ENCODE data around the gene SRPK2. TPM values are rescaled to one million over a fixed set of nuclear protein-coding genes. Genes with fewer than 3 reads are reported as not detected.

The SRPK2 gene
- total RNA-seq, 1 experiment from 2014 or later: 59.8 TPM

GRCh38 chr7:105257338-105257737, 131.4 kb downstream of the SRPK2 start:
- peaks cover 35% of the 10 kb centered on the region for H3K4me1 ChIP-seq (ENCODE audit: insufficient read depth, low read length, poor library complexity, severe bottlenecking)
- H3K9me3 ChIP-seq (ENCODE audit: low read depth, low read length, poor library complexity, severe bottlenecking): no peaks in the 10 kb centered on the region
- intact Hi-C loops (cut with micrococcal nuclease; ENCODE audit: unreplicated experiment): no loop called here
- BruUV-seq (replicated peaks): no TSS peak
- H3K27me3 ChIP-seq (replicated peaks; ENCODE audit: insufficient read depth, low read depth, low read length, poor library complexity): no peaks in the 10 kb centered on the region
- no peak for TF ChIP-seq EZH2 (IDR thresholded peaks at IDR 0.05; ENCODE audit: borderline replicate concordance, low read depth, low read length, poor library complexity, severe bottlenecking)
- TF ChIP-seq, protein P1, sequence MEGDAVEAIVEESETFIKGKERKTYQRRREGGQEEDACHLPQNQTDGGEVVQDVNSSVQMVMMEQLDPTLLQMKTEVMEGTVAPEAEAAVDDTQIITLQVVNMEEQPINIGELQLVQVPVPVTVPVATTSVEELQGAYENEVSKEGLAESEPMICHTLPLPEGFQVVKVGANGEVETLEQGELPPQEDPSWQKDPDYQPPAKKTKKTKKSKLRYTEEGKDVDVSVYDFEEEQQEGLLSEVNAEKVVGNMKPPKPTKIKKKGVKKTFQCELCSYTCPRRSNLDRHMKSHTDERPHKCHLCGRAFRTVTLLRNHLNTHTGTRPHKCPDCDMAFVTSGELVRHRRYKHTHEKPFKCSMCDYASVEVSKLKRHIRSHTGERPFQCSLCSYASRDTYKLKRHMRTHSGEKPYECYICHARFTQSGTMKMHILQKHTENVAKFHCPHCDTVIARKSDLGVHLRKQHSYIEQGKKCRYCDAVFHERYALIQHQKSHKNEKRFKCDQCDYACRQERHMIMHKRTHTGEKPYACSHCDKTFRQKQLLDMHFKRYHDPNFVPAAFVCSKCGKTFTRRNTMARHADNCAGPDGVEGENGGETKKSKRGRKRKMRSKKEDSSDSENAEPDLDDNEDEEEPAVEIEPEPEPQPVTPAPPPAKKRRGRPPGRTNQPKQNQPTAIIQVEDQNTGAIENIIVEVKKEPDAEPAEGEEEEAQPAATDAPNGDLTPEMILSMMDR (conservative IDR thresholded peaks at IDR 0.05; ENCODE audit: low read depth, low read length): no peak
- no peak overlapping the region for H3K4me3 ChIP-seq (ENCODE audit: low read depth, low read length, poor library complexity, severe bottlenecking)
- ChIA-PET POLR2A (ENCODE audit: low non-redundant PET) (no interaction called here), CTCF (no interaction called here)
- no peaks in the 10 kb centered on the region for H3K36me3 ChIP-seq (ENCODE audit: insufficient read depth, low read length, poor library complexity, severe bottlenecking)
- H3K27ac ChIP-seq (ENCODE audit: low read depth, low read length, poor library complexity, severe bottlenecking): peak overlapping the region; percentile 64
- no peak for DNase-seq (ENCODE audit: low spot score)

- POLR2A ChIA-PET (ENCODE audit: low non-redundant PET): no interaction called here
Measured at GRCh38 chr7:105256761-105257231, 131.9 kb downstream of the SRPK2 start.

DNA sequence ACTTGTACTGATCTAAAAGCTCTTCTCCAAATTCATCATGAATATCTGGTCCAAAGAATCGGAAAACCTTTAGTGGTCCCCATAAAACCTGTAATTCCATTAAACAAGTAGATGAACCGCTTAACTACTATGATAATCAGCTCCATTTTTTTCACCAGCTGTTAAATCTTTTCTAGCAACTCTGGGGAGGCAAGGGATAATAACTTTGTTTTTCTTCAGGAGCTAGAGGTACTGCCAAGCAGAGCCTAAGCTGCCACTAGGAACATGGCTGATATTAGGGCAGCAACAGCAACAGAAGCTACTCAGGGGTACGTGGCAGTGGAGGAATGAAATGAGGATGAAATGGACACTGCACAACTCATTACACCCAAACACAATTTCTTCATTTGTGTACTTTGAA, 138.0 kb downstream of the SRPK2 start:
- H3K27ac ChIP-seq (ENCODE audit: low read depth, low read length, poor library complexity, severe bottlenecking): peak overlapping the region; percentile 6
- H3K27me3 ChIP-seq (replicated peaks; ENCODE audit: insufficient read depth, low read depth, low read length, poor library complexity): no peaks in the 10 kb centered on the region
- POLR2A ChIA-PET (ENCODE audit: low non-redundant PET): no interaction called here
- no peak for TF ChIP-seq EZH2 (IDR thresholded peaks at IDR 0.05; ENCODE audit: borderline replicate concordance, low read depth, low read length, poor library complexity, severe bottlenecking)
- TF ChIP-seq, protein P1 (conservative IDR thresholded peaks at IDR 0.05; ENCODE audit: low read depth, low read length): no peak
- H3K9me3 ChIP-seq (ENCODE audit: low read depth, low read length, poor library complexity, severe bottlenecking): no peaks in the 10 kb centered on the region
- H3K4me1 ChIP-seq (ENCODE audit: insufficient read depth, low read length, poor library complexity, severe bottlenecking): peaks cover 43% of the 10 kb centered on the region
- no peak overlapping the region for H3K4me3 ChIP-seq (ENCODE audit: low read depth, low read length, poor library complexity, severe bottlenecking)
- no peak for DNase-seq (ENCODE audit: low spot score)
- no TSS peak for BruUV-seq (replicated peaks)
- no peaks in the 10 kb centered on the region for H3K36me3 ChIP-seq (ENCODE audit: insufficient read depth, low read length, poor library complexity, severe bottlenecking)
- intact Hi-C loops (cut with micrococcal nuclease; ENCODE audit: unreplicated experiment): no loop called here
- CTCF ChIA-PET: interaction anchor here (0.5 kb wide), 1 partner anchor 912 kb away, joined by 3 read pairs; no protein-coding TSS in a partner anchor

More at GRCh38 chr7:105256761-105257231, 131.9 kb downstream of the SRPK2 start:
- no TSS peak for BruUV-seq (replicated peaks)
- no peaks in the 10 kb centered on the region for H3K27me3 ChIP-seq (replicated peaks; ENCODE audit: insufficient read depth, low read depth, low read length, poor library complexity)
- H3K9me3 ChIP-seq (ENCODE audit: low read depth, low read length, poor library complexity, severe bottlenecking): no peaks in the 10 kb centered on the region
- H3K36me3 ChIP-seq (ENCODE audit: insufficient read depth, low read length, poor library complexity, severe bottlenecking): no peaks in the 10 kb centered on the region
- intact Hi-C loops (cut with micrococcal nuclease; ENCODE audit: unreplicated experiment): no loop called here
- peaks cover 36% of the 10 kb centered on the region for H3K4me1 ChIP-seq (ENCODE audit: insufficient read depth, low read length, poor library complexity, severe bottlenecking)
- CTCF ChIA-PET: no interaction called here
- H3K27ac ChIP-seq (ENCODE audit: low read depth, low read length, poor library complexity, severe bottlenecking): peak overlapping the region; percentile 64
- no peak overlapping the region for H3K4me3 ChIP-seq (ENCODE audit: low read depth, low read length, poor library complexity, severe bottlenecking)
- no peak for TF ChIP-seq EZH2 (IDR thresholded peaks at IDR 0.05; ENCODE audit: borderline replicate concordance, low read depth, low read length, poor library complexity, severe bottlenecking)
- TF ChIP-seq, protein P1 (conservative IDR thresholded peaks at IDR 0.05; ENCODE audit: low read depth, low read length): no peak
- DNase-seq (ENCODE audit: low spot score): no peak
